ENCODE measurements around the gene RNF4.
"Not testable (repeated sequence)": the region's sequence is repeated elsewhere in the genome, so short reads cannot be mapped to it uniquely, and the experiment has no call there.

GRCh38 chr4:2514944-2515343 is 46.0 kb downstream of the RNF4 start:
- TF ChIP-seq, protein P1, sequence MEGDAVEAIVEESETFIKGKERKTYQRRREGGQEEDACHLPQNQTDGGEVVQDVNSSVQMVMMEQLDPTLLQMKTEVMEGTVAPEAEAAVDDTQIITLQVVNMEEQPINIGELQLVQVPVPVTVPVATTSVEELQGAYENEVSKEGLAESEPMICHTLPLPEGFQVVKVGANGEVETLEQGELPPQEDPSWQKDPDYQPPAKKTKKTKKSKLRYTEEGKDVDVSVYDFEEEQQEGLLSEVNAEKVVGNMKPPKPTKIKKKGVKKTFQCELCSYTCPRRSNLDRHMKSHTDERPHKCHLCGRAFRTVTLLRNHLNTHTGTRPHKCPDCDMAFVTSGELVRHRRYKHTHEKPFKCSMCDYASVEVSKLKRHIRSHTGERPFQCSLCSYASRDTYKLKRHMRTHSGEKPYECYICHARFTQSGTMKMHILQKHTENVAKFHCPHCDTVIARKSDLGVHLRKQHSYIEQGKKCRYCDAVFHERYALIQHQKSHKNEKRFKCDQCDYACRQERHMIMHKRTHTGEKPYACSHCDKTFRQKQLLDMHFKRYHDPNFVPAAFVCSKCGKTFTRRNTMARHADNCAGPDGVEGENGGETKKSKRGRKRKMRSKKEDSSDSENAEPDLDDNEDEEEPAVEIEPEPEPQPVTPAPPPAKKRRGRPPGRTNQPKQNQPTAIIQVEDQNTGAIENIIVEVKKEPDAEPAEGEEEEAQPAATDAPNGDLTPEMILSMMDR (IDR thresholded peaks at IDR 0.05), result not testable (repeated sequence)
- TF ChIP-seq POLR2A (IDR thresholded peaks at IDR 0.05), result not testable (repeated sequence)
